Activated CD4-positive, alpha-beta T cell treated with anti-CD3 and anti-CD28 coated beads, Interleukin-2, amount 10 ng/mL, durations not matched to agents 24 days and 14 days (primary cell): Measurements from ENCODE around the gene ZNF366. TPM values are rescaled to one million over a fixed set of nuclear protein-coding genes. Genes with fewer than 3 reads are reported as not detected.
"Not testable (repeated sequence)": the region's sequence is repeated elsewhere in the genome, so short reads cannot be mapped to it uniquely, and the experiment has no call there.

Source experiments
- DNase-seq: peaks from one replicate; pipeline ENCODE4 v3.0.0; 2022
- H3K27ac Mint-ChIP-seq: one replicate; pipeline ENCODE4 v1.8.0; 2022; ENCODE audit warnings: mild to moderate bottlenecking, mixed read lengths
- H3K27me3 Mint-ChIP-seq: one replicate; pipeline ENCODE4 v1.8.0; 2022; ENCODE audit warnings: mixed read lengths
- H3K36me3 Mint-ChIP-seq: one replicate; pipeline ENCODE4 v1.8.0; 2022; ENCODE audit warnings: low read depth, mild to moderate bottlenecking, mixed read lengths
- H3K4me1 Mint-ChIP-seq: one replicate; pipeline ENCODE4 v1.8.0; 2021; ENCODE audit warnings: mixed read lengths
- H3K4me3 Mint-ChIP-seq: one replicate; pipeline ENCODE4 v1.8.0; 2022; ENCODE audit warnings: mild to moderate bottlenecking, moderate library complexity, mixed read lengths
- H3K9me3 Mint-ChIP-seq: one replicate; pipeline ENCODE4 v1.8.0; 2021; ENCODE audit warnings: mixed read lengths
- intact Hi-C: fragments of 100-400 bp; cut with micrococcal nuclease; formaldehyde crosslinking; loops from one replicate; pipeline ENCODE4 v1.15.1; 2023
- total RNA-seq: library from RNA; stranded (reverse); gene quantifications from 2 replicates; pipeline ENCODE4 v1.2.3, GENCODE V29; 2022

ZNF366 gene
- total RNA-seq, 1 donor from 2014 or later: not detected

DNA sequence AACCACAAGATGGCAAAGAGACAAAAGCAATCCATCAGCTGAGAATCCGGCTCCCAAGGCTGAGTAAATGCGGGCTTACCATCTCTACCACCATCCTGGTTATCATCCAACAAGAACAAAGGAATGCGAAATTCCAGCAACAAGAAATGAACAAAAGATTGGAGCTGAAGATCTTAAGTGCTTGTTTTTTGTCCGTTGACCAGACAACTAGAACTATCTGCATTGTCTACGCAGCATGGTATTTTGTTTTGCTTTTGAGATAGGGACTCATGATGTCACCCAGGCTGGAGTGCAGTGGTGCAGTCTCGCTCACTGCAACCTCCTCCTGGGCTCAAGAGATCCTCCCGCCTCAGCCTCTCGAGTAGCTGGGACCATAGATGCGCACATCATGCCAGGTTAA is 88.9 kb downstream of the ZNF366 start:
- H3K36me3 Mint-ChIP-seq: no peaks in the 10 kb centered on the region

DNA sequence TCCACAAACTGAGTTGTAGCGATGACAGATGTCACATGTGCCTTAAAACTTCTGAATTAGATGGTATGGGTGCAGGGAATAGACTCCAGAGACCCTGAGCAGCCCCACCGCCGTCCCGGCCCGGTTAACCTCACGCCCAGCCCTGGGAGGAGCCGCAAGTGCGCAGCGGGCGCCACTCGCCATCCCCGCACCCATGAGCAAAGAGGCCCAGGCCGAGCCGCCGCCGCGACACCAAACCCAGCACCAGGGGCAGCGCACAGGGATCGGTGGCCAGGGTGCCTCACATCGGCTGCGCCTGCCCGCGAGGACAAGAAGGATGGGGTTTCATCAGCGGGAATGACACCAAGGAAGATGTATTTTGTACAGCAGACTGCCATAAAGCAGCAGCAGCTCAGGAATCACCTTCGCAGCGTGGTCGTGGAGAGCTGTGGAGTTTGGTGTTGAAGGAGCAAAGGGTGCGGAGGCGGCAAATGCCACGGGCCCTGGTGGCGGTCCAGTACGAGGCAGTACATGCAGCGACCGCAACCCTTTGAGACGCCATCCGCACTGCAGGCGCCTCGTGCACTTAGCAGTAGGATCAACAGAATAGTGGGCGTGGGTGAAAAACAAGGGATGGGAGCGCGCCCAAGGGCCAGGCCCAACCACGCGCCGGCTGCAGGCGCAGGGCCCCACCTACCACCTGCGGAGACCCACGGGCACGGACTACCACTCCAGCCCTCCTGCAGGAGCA is 89.7 kb downstream of the ZNF366 start:
- Mint-ChIP-seq H3K4me3 (no peak overlapping the region), H3K36me3 (no peaks in the 10 kb centered on the region), H3K27ac (no peak overlapping the region), H3K27me3 (no peaks in the 10 kb centered on the region), H3K4me1 (no peaks in the 10 kb centered on the region), H3K9me3 (no peaks in the 10 kb centered on the region)
- DNase-seq: no peak
- intact Hi-C loops: no loop called here

More for the DNA sequence above, 88.9 kb downstream of the ZNF366 start:
- no peak overlapping the region for H3K27ac Mint-ChIP-seq
- DNase-seq: no peak
- H3K4me1 Mint-ChIP-seq: no peaks in the 10 kb centered on the region
- H3K4me3 Mint-ChIP-seq: no peak overlapping the region
- intact Hi-C loops: no loop called here
- H3K27me3 Mint-ChIP-seq: no peaks in the 10 kb centered on the region
- H3K9me3 Mint-ChIP-seq: no peaks in the 10 kb centered on the region

GRCh38 chr5:72415616-72416325 is 91.4 kb downstream of the ZNF366 start:
- Mint-ChIP-seq H3K27me3 (no peaks in the 10 kb centered on the region), H3K36me3 (no peaks in the 10 kb centered on the region), H3K4me1 (no peaks in the 10 kb centered on the region), H3K4me3 (no peak overlapping the region), H3K9me3 (no peaks in the 10 kb centered on the region), H3K27ac (no peak overlapping the region)
- DNase-seq: no peak
- intact Hi-C loops: no loop called here

GRCh38 chr5:72412283-72413055 is 94.7 kb downstream of the ZNF366 start:
- intact Hi-C loops: no loop called here
- Mint-ChIP-seq H3K36me3 (no peaks in the 10 kb centered on the region), H3K27me3 (no peaks in the 10 kb centered on the region), H3K4me3 (no peak overlapping the region), H3K27ac (no peak overlapping the region), H3K9me3 (no peaks in the 10 kb centered on the region), H3K4me1 (no peaks in the 10 kb centered on the region)
- DNase-seq: no peak

- H3K27me3 Mint-ChIP-seq: no peaks in the 10 kb centered on the region
- no peaks in the 10 kb centered on the region for H3K36me3 Mint-ChIP-seq
- no peak overlapping the region for H3K4me3 Mint-ChIP-seq
- no peaks in the 10 kb centered on the region for H3K4me1 Mint-ChIP-seq
- DNase-seq: no peak
- intact Hi-C loops: no loop called here
- no peak overlapping the region for H3K27ac Mint-ChIP-seq
- H3K9me3 Mint-ChIP-seq: no peaks in the 10 kb centered on the region
Measured at GRCh38 chr5:72410688-72411295, 96.4 kb downstream of the ZNF366 start.

DNA sequence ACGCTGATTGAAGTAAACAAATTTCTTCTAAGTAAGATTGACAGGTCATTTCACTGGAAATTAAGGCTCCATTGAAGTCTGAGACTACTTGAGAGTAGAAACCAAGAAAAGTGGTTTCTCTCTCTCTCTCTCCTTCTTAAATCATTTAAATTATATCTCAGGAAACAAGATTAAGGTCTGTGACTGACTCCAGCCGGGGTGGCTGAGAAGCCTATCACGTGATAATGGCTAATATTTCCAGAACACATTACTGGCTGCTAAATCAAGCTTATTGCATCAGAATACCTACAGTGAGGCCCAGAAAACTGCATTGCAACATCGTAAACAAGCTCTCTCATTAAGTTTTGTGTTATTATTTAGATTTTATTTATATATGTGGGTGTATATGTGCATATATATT is 98.6 kb downstream of the ZNF366 start:
- intact Hi-C loops: no loop called here
- no peaks in the 10 kb centered on the region for H3K4me1 Mint-ChIP-seq
- H3K27me3 Mint-ChIP-seq: no peaks in the 10 kb centered on the region
- no peak for DNase-seq
- no peak overlapping the region for H3K27ac Mint-ChIP-seq
- H3K4me3 Mint-ChIP-seq: no peak overlapping the region
- H3K9me3 Mint-ChIP-seq: peaks cover 10% of the 10 kb centered on the region
- H3K36me3 Mint-ChIP-seq: no peaks in the 10 kb centered on the region

DNA sequence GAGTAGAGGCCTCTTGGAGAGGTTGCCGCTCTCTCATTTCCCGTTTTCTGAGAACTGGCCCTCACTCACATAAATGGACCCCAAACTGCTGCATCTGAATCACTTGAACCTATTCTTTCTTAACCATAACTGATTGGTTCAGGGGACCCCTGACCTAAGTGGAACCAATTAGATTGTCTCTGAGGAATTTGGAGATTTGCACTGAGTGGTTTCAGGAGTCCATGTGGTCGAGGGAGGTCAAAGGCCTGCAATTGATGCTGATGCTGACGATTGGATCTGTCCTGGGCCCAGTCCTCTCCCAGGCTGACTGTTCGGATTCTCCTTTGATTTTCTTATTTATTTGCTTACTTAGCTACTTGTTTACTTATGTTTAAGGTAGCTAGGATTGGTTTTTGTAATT is 99.1 kb downstream of the ZNF366 start:
- Mint-ChIP-seq H3K4me1 (no peaks in the 10 kb centered on the region), H3K27me3 (no peaks in the 10 kb centered on the region), H3K27ac (no peak overlapping the region), H3K9me3 (peaks cover 10% of the 10 kb centered on the region), H3K4me3 (no peak overlapping the region), H3K36me3 (no peaks in the 10 kb centered on the region)
- intact Hi-C loops: no loop called here
- no peak for DNase-seq

DNA sequence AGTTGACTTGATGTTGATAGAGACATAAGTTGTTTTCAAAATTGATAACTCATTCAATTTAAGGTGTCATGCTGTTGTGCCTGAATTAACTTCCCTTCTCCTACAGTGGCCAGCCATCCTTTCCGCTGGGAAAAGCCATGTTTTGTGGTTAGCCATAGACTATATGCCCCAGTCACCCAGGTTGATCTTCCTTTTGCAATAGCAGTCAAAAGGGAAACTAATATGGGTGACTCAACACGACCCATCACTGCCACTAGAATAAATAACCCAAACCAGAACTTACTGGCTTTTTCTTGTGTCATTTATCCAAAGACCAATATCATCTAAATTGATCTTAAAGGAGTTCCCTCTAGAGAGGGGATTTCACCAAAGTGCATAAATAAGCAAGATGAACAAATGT is 99.7 kb downstream of the ZNF366 start:
- Mint-ChIP-seq H3K4me3 (no peak overlapping the region), H3K9me3 (peaks cover 10% of the 10 kb centered on the region), H3K27ac (no peak overlapping the region), H3K4me1 (no peaks in the 10 kb centered on the region), H3K36me3 (no peaks in the 10 kb centered on the region), H3K27me3 (no peaks in the 10 kb centered on the region)
- intact Hi-C loops: no loop called here
- DNase-seq: no peak

DNA sequence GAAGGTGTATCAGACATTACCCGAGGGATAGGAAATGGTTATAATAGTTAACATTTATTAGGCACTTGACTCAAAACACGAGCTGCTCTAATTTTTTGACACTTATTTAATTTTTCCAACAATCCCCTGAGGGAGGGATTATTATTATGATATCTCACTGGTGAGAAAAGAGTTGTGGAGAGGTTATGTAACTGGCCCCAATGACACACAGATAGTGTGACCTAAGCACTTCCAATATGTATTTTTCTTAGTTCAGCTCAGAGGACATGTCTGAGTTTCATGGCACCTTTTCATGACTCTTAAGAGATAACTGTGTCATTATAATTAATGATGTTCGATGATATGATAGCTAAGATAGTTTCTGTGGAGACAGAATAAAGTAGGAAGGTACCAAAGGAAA is 100.1 kb downstream of the ZNF366 start:
- no peaks in the 10 kb centered on the region for H3K36me3 Mint-ChIP-seq
- H3K27me3 Mint-ChIP-seq: no peaks in the 10 kb centered on the region
- peaks cover 12% of the 10 kb centered on the region for H3K9me3 Mint-ChIP-seq
- no peak overlapping the region for H3K4me3 Mint-ChIP-seq
- H3K27ac Mint-ChIP-seq: no peak overlapping the region
- intact Hi-C loops: no loop called here
- H3K4me1 Mint-ChIP-seq: no peaks in the 10 kb centered on the region
- no peak for DNase-seq

GRCh38 chr5:72404771-72405170 is 102.4 kb downstream of the ZNF366 start:
- H3K27me3 Mint-ChIP-seq, intact Hi-C loops, DNase-seq, H3K27ac Mint-ChIP-seq, H3K4me3 Mint-ChIP-seq, H3K4me1 Mint-ChIP-seq, H3K36me3 Mint-ChIP-seq: not testable (repeated sequence)
- H3K9me3 Mint-ChIP-seq: peaks cover 20% of the 10 kb centered on the region

DNA sequence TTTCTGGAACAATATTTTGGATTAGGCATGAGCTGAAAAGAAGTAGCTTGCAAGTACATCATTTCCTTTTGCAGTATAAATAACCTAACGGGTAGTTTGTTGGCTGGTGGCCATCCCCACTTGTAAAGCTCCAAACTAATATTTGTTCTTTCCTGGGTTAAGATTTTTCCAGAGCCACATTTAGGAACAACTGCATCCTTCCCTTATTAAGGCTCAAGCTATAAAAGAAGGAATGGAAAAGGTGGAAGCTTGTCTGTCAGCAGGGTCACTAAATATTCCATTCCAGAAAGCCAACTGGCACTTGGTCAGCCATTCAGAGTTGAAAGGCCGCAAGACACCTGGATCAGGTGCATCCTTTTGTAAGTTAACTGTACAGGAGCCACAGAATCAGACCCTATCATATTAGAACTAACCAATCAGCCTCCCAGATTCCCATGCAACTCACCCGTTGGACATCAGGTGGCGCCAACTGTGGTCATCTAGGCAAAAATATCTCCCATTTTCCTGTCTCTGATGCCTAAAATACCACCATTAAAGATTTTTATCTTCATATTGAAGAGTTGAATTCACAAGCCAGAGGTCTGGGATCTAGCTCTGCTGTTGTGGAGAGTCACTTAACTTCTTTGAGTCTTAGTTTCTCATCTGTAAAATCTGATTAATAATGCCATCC is 104.1 kb downstream of the ZNF366 start:
- peaks cover 20% of the 10 kb centered on the region for H3K9me3 Mint-ChIP-seq
- intact Hi-C loops: no loop called here
- no peak for DNase-seq
- H3K27me3 Mint-ChIP-seq: peaks cover 7% of the 10 kb centered on the region
- H3K36me3 Mint-ChIP-seq: no peaks in the 10 kb centered on the region
- no peak overlapping the region for H3K27ac Mint-ChIP-seq
- no peaks in the 10 kb centered on the region for H3K4me1 Mint-ChIP-seq
- H3K4me3 Mint-ChIP-seq: no peak overlapping the region

DNA sequence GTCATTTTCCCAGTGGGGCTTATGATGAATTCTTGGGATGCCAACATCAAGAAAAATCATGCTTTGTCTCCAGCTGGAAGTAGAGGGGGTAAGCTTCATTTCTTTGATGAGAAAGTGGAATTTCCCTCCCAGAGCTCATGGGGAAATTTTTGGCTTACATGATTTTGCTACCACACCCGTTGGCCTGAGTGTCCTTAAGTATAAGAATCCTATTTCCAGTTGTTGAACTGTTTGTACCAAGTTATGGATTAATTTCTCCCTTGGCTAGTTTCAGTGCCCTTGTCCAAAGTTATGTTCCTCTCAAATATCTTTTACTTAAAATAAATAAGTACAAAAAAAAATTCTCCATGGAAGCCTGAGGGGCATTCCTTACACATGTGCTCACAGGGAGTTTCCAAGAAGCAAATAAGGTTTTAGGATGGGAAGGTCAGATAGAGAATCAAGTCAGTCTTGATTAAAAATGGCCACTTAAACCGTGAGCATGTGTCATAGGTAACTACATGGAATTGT is 104.8 kb downstream of the ZNF366 start:
- H3K4me3 Mint-ChIP-seq: no peak overlapping the region
- peaks cover 13% of the 10 kb centered on the region for H3K27me3 Mint-ChIP-seq
- no peak for DNase-seq
- intact Hi-C loops: no loop called here
- no peak overlapping the region for H3K27ac Mint-ChIP-seq
- no peaks in the 10 kb centered on the region for H3K36me3 Mint-ChIP-seq
- no peaks in the 10 kb centered on the region for H3K4me1 Mint-ChIP-seq
- H3K9me3 Mint-ChIP-seq: peaks cover 20% of the 10 kb centered on the region

GRCh38 chr5:72400950-72401349 is 106.3 kb downstream of the ZNF366 start:
- no peak overlapping the region for H3K27ac Mint-ChIP-seq
- DNase-seq: no peak
- peaks cover 16% of the 10 kb centered on the region for H3K27me3 Mint-ChIP-seq
- peaks cover 20% of the 10 kb centered on the region for H3K9me3 Mint-ChIP-seq
- no peaks in the 10 kb centered on the region for H3K36me3 Mint-ChIP-seq
- no peak overlapping the region for H3K4me3 Mint-ChIP-seq
- no peaks in the 10 kb centered on the region for H3K4me1 Mint-ChIP-seq
- intact Hi-C loops: no loop called here
